Fibroblast of lung (primary cell): ENCODE data around the gene PTPN14. TPM values are rescaled to one million over a fixed set of nuclear protein-coding genes. Genes with fewer than 3 reads are reported as not detected.
A peak's percentile ranks its signal among the peaks of the same experiment; 100 is the strongest.

Experiments
- DNase-seq, 2 donors: peaks; one replicate each; pipeline versions ENCODE4 v3.0.0 to v3.0.0-alpha.2; 2010; ENCODE audit warnings: low read depth in 2 of 2
- H2AFZ ChIP-seq: 2 replicates; pipeline ENCODE4 v1.5.1; 2012; ENCODE audit warnings: low read length, control low read depth, inconsistent platforms
- H3K27ac ChIP-seq: 2 replicates; pipeline ENCODE4 v1.5.1; 2011; ENCODE audit warnings: low read length, control low read depth; ENCODE audit not compliant: insufficient read depth
- H3K27me3 ChIP-seq: 2 replicates; pipeline ENCODE4 v1.5.1; 2011; ENCODE audit warnings: mild to moderate bottlenecking, low read length; ENCODE audit not compliant: control insufficient read depth, insufficient read depth
- H3K36me3 ChIP-seq: 2 replicates; pipeline ENCODE4 v1.5.1; 2011; ENCODE audit warnings: low read length; ENCODE audit not compliant: control insufficient read depth, insufficient read depth
- H3K4me1 ChIP-seq: 2 replicates; pipeline ENCODE4 v1.5.1; 2011; ENCODE audit warnings: low read length; ENCODE audit not compliant: control insufficient read depth, insufficient read depth; ENCODE audit errors: extremely low read depth
- H3K4me2 ChIP-seq: 2 replicates; pipeline ENCODE4 v1.5.1; 2011; ENCODE audit warnings: low read length, control low read depth; ENCODE audit not compliant: insufficient read depth; ENCODE audit errors: extremely low read depth
- H3K4me3 ChIP-seq, 4 experiments: fragments of 200-600 bp in 1 of 4; sonication (generic) in 1 of 4; replicated peaks in 1 of 4; 2 replicates each; pipeline ENCODE4 v1.5.1; 2011 to 2016; ENCODE audit warnings: low read length in 4 of 4, low read depth in 3 of 4, mild to moderate bottlenecking in 3 of 4, control low read depth in 2 of 4, inconsistent platforms in 1 of 4, mixed read lengths in 1 of 4; ENCODE audit not compliant: insufficient read depth in 1 of 4; ENCODE audit errors: control extremely low read depth in 1 of 4
- H3K79me2 ChIP-seq: 2 replicates; pipeline ENCODE4 v1.5.1; 2012; ENCODE audit warnings: mild to moderate bottlenecking, low read length, inconsistent platforms; ENCODE audit not compliant: control insufficient read depth, insufficient read depth
- H3K9ac ChIP-seq: 2 replicates; pipeline ENCODE4 v1.5.1; 2011; ENCODE audit warnings: mild to moderate bottlenecking, low read length, control low read depth; ENCODE audit not compliant: insufficient read depth
- H3K9me3 ChIP-seq: 2 replicates; pipeline ENCODE4 v1.5.1; 2012; ENCODE audit warnings: low read depth, low read length; ENCODE audit not compliant: control insufficient read depth, insufficient read depth
- H4K20me1 ChIP-seq: 2 replicates; pipeline ENCODE4 v1.5.1; 2011; ENCODE audit warnings: low read length; ENCODE audit not compliant: control insufficient read depth, insufficient read depth; ENCODE audit errors: extremely low read depth
- CTCF ChIP-seq, 2 donors: IDR thresholded peaks in 1 of 2; conservative IDR thresholded peaks in 1 of 2; 1 replicate in 1 of 2; 2 replicates in 1 of 2; pipeline ENCODE4 v1.5.1; 2011 to 2012; ENCODE audit warnings: low read length in 2 of 2, control low read depth in 1 of 2, inconsistent platforms in 1 of 2, low read depth in 1 of 2, mild to moderate bottlenecking in 1 of 2
- EZH2 ChIP-seq: IDR thresholded peaks from 2 replicates; pipeline ENCODE4 v1.5.1; 2012; ENCODE audit warnings: low read length, control low read depth, mild to moderate bottlenecking; ENCODE audit errors: missing control alignments
- polyA plus RNA-seq, 2 donors: library from polyadenylated mRNA; depleted of rRNA in 1 of 2; stranded (reverse) in 1 of 2; unstranded in 1 of 2; fragments of >200 nt; gene quantifications; 2 replicates each; pipeline ENCODE4 v1.2.1, GENCODE V29; 2011 to 2012; ENCODE audit warnings: missing spikeins in 1 of 2
- total RNA-seq: library from RNA; depleted of rRNA; stranded (reverse); fragments of >200 nt; gene quantifications from 2 replicates; pipeline ENCODE4 v1.2.1, GENCODE V29; 2014

The PTPN14 gene
- total and polyA plus RNA-seq, 2 donors (not counting 1 experiment from before 2014, with no cell fraction given) = 38.7 to 56.1 TPM

GRCh38 chr1:214474467-214474866 is 76.9 kb downstream of the PTPN14 start:
- H3K36me3 ChIP-seq = no peaks in the 10 kb centered on the region
- no peaks in the 10 kb centered on the region for H4K20me1 ChIP-seq
- peaks cover 14% of the 10 kb centered on the region for H3K4me1 ChIP-seq
- no peak for DNase-seq
- no peak overlapping the region for H3K4me2 ChIP-seq
- H3K27me3 ChIP-seq = no peaks in the 10 kb centered on the region
- H3K9me3 ChIP-seq = no peaks in the 10 kb centered on the region
- no peak overlapping the region for H2AFZ ChIP-seq
- H3K27ac ChIP-seq = no peak overlapping the region
- TF ChIP-seq CTCF (conservative IDR thresholded peaks at IDR 0.05 in 1 of 2, IDR thresholded peaks at IDR 0.05 in 1 of 2; ENCODE audit: low read depth in 1 of 2, low read length in 2 of 2) = no peak
- no peak for TF ChIP-seq EZH2
- H3K79me2 ChIP-seq = peaks cover 80% of the 10 kb centered on the region
- no peak overlapping the region for H3K4me3 ChIP-seq
- no peak overlapping the region for H3K9ac ChIP-seq

GRCh38 chr1:214473862-214474261 is 77.5 kb downstream of the PTPN14 start:
- Histone ChIP-seq H3K27ac (no peak overlapping the region), H3K9ac (no peak overlapping the region)

GRCh38 chr1:214473387-214473786 is 78.0 kb downstream of the PTPN14 start:
- H3K4me1 ChIP-seq = peaks cover 14% of the 10 kb centered on the region
- no peak overlapping the region for H3K27ac ChIP-seq
- H3K79me2 ChIP-seq = peaks cover 82% of the 10 kb centered on the region
- no peak for TF ChIP-seq CTCF (conservative IDR thresholded peaks at IDR 0.05 in 1 of 2, IDR thresholded peaks at IDR 0.05 in 1 of 2; ENCODE audit: low read depth in 1 of 2, low read length in 2 of 2)
- TF ChIP-seq EZH2 = no peak
- peak; percentile 70 to 81 for DNase-seq
- no peaks in the 10 kb centered on the region for H3K27me3 ChIP-seq
- no peaks in the 10 kb centered on the region for H3K36me3 ChIP-seq
- H3K4me3 ChIP-seq = no peak overlapping the region
- H2AFZ ChIP-seq = no peak overlapping the region
- H3K9ac ChIP-seq = no peak overlapping the region
- H3K9me3 ChIP-seq = no peaks in the 10 kb centered on the region
- H3K4me2 ChIP-seq = no peak overlapping the region
- H4K20me1 ChIP-seq = no peaks in the 10 kb centered on the region

More at GRCh38 chr1:214473862-214474261, 77.5 kb downstream of the PTPN14 start:
- no peak for DNase-seq
- TF ChIP-seq CTCF (conservative IDR thresholded peaks at IDR 0.05 in 1 of 2, IDR thresholded peaks at IDR 0.05 in 1 of 2; ENCODE audit: low read depth in 1 of 2, low read length in 2 of 2) (no peak), EZH2 (no peak)
- no peak overlapping the region for H3K4me3 ChIP-seq
- no peaks in the 10 kb centered on the region for H3K9me3 ChIP-seq
- H3K27me3 ChIP-seq = no peaks in the 10 kb centered on the region
- H3K4me1 ChIP-seq = peaks cover 14% of the 10 kb centered on the region
- no peaks in the 10 kb centered on the region for H4K20me1 ChIP-seq
- H3K36me3 ChIP-seq = no peaks in the 10 kb centered on the region
- peaks cover 82% of the 10 kb centered on the region for H3K79me2 ChIP-seq
- no peak overlapping the region for H2AFZ ChIP-seq
- no peak overlapping the region for H3K4me2 ChIP-seq
